ENCODE data around the gene PTGIS. TPM values are rescaled to one million over a fixed set of nuclear protein-coding genes. Genes with fewer than 3 reads are reported as not detected.

Gene PTGIS
- total and polyA plus RNA-seq, 2 donors (not counting 3 experiments of a cell fraction or from before 2014, with no cell fraction given), result 6.2 to 11.8 TPM

GRCh38 chr20:49482173-49482572, 85.8 kb downstream of the PTGIS start:
- H3K27me3 ChIP-seq (ENCODE audit: control insufficient read depth in 2 of 2, insufficient read depth in 2 of 2, low read length in 2 of 2), result peaks cover 12 to 14% of the 10 kb centered on the region in 2 experiments
- no peak for FAIRE-seq
- H3K79me2 ChIP-seq (ENCODE audit: control insufficient read depth, insufficient read depth, low read length), result no peaks in the 10 kb centered on the region
- DNase-seq (ENCODE audit: low read depth, low spot score), result no peak
- no peak overlapping the region for H3K4me2 ChIP-seq (ENCODE audit: insufficient read depth, low read length)
- H3K4me3 ChIP-seq (replicated peaks in 1 of 3; ENCODE audit: insufficient read depth in 1 of 3, low read depth in 1 of 3, low read length in 3 of 3), result no peak overlapping the region
- no peaks in the 10 kb centered on the region for H3K4me1 ChIP-seq (ENCODE audit: control insufficient read depth, extremely low read depth, insufficient read depth, low read length)
- intact Hi-C loops (cut with micrococcal nuclease) (no loop called here), dilution Hi-C loops (cut with MboI; ENCODE audit: extremely low pct_ligation_motif_present, low sequenced_read_pairs) (no loop called here)
- no peak overlapping the region for H3K9ac ChIP-seq (replicated peaks; ENCODE audit: extremely low read depth, insufficient read depth, low read length)
- no peaks in the 10 kb centered on the region for H3K9me1 ChIP-seq (replicated peaks; ENCODE audit: control insufficient read depth, extremely low read depth, insufficient read depth, low read length)
- H3K9me3 ChIP-seq (replicated peaks; ENCODE audit: control insufficient read depth, insufficient read depth, low read length), result no peaks in the 10 kb centered on the region
- ChIA-PET POLR2A (no interaction called here), CTCF (interaction anchor here (4.0 kb wide), 1 partner anchor 98 kb away, joined by 93 read pairs; no protein-coding TSS in a partner anchor)
- H3K27ac ChIP-seq (ENCODE audit: insufficient read depth, low read depth, low read length), result no peak overlapping the region
- no peaks in the 10 kb centered on the region for H4K20me1 ChIP-seq (replicated peaks; ENCODE audit: control insufficient read depth, extremely low read depth, insufficient read depth, low read length)
- H2AFZ ChIP-seq (ENCODE audit: low read depth, low read length), result no peak overlapping the region
- no peaks in the 10 kb centered on the region for H3K36me3 ChIP-seq (ENCODE audit: control insufficient read depth in 2 of 2, extremely low read depth in 1 of 2, insufficient read depth in 2 of 2, low read length in 2 of 2)
- TF ChIP-seq EZH2 (IDR thresholded peaks at IDR 0.05; ENCODE audit: borderline replicate concordance, low read depth, low read length, severe bottlenecking), result no peak
- no peak for TF ChIP-seq GATA2 (IDR thresholded peaks at IDR 0.05; ENCODE audit: insufficient read depth, insufficient read length, low read depth, low read length)
- TF ChIP-seq MYC (IDR thresholded peaks at IDR 0.05; ENCODE audit: low read depth, low read length), result no peak
- TF ChIP-seq FOS (IDR thresholded peaks at IDR 0.05; ENCODE audit: borderline replicate concordance, insufficient read depth, low read length), result no peak
- TF ChIP-seq, protein P1, sequence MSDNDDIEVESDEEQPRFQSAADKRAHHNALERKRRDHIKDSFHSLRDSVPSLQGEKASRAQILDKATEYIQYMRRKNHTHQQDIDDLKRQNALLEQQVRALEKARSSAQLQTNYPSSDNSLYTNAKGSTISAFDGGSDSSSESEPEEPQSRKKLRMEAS (IDR thresholded peaks at IDR 0.05; ENCODE audit: insufficient read depth, insufficient read length), result no peak
- TF ChIP-seq POLR2A (IDR thresholded peaks at IDR 0.05; ENCODE audit: low read depth, low read length), result no peak
- no TSS peak for BruUV-seq (replicated peaks)

DNA sequence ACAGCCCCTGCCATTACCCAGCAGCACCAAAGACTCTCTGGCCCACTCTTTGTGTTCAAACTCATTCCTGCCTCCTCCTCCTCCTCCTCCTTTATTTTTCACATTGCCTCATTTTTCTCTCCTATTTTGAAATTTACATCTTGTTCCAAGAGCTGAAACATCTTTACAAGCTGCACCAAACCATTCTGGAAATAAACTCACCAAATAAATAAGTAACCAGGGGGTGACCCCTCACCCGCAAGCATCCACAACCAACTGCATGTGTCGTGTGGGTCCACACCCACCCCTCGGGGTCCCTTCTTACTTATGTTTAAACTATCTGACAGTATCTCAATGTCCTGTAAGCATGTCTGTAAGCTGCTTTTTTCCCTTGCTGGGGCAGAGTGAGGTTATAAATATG, 86.8 kb downstream of the PTGIS start:
- intact Hi-C loops (cut with micrococcal nuclease), result no loop called here
- DNase-seq (ENCODE audit: low read depth, low spot score) (no peak), FAIRE-seq (no peak)
- Histone ChIP-seq H2AFZ (ENCODE audit: low read depth, low read length) (no peak overlapping the region), H4K20me1 (replicated peaks; ENCODE audit: control insufficient read depth, extremely low read depth, insufficient read depth, low read length) (no peaks in the 10 kb centered on the region), H3K36me3 (ENCODE audit: control insufficient read depth in 2 of 2, extremely low read depth in 1 of 2, insufficient read depth in 2 of 2, low read length in 2 of 2) (no peaks in the 10 kb centered on the region), H3K27me3 (ENCODE audit: control insufficient read depth in 2 of 2, insufficient read depth in 2 of 2, low read length in 2 of 2) (peaks cover 11% of the 10 kb centered on the region in 2 experiments), H3K4me2 (ENCODE audit: insufficient read depth, low read length) (no peak overlapping the region), H3K4me3 (replicated peaks in 1 of 3; ENCODE audit: insufficient read depth in 1 of 3, low read depth in 1 of 3, low read length in 3 of 3) (no peak overlapping the region), H3K4me1 (ENCODE audit: control insufficient read depth, extremely low read depth, insufficient read depth, low read length) (no peaks in the 10 kb centered on the region), H3K9me1 (replicated peaks; ENCODE audit: control insufficient read depth, extremely low read depth, insufficient read depth, low read length) (no peaks in the 10 kb centered on the region), H3K79me2 (ENCODE audit: control insufficient read depth, insufficient read depth, low read length) (no peaks in the 10 kb centered on the region), H3K27ac (ENCODE audit: insufficient read depth, low read depth, low read length) (no peak overlapping the region), H3K9ac (replicated peaks; ENCODE audit: extremely low read depth, insufficient read depth, low read length) (no peak overlapping the region), H3K9me3 (replicated peaks; ENCODE audit: control insufficient read depth, insufficient read depth, low read length) (no peaks in the 10 kb centered on the region)
- dilution Hi-C loops (cut with MboI; ENCODE audit: extremely low pct_ligation_motif_present, low sequenced_read_pairs), result no loop called here
- no TSS peak for BruUV-seq (replicated peaks)
- ChIA-PET POLR2A (no interaction called here), CTCF (no interaction called here)
- no peak for TF ChIP-seq MYC (IDR thresholded peaks at IDR 0.05; ENCODE audit: low read depth, low read length)
- TF ChIP-seq JUN (IDR thresholded peaks at IDR 0.05; ENCODE audit: borderline replicate concordance, insufficient read depth, insufficient read length, low read depth), result no peak
- TF ChIP-seq, protein P1 (IDR thresholded peaks at IDR 0.05; ENCODE audit: insufficient read depth, insufficient read length), result no peak
- TF ChIP-seq GATA2 (IDR thresholded peaks at IDR 0.05; ENCODE audit: insufficient read depth, insufficient read length, low read depth, low read length), result no peak
- TF ChIP-seq POLR2A (IDR thresholded peaks at IDR 0.05; ENCODE audit: low read depth, low read length), result no peak
- no peak for TF ChIP-seq EZH2 (IDR thresholded peaks at IDR 0.05; ENCODE audit: borderline replicate concordance, low read depth, low read length, severe bottlenecking)
- no peak for TF ChIP-seq POLR2AphosphoS5 (IDR thresholded peaks at IDR 0.05; ENCODE audit: insufficient read depth, low read depth, low read length)
- TF ChIP-seq CTCF (IDR thresholded peaks at IDR 0.05; ENCODE audit: extremely low read depth in 1 of 2, insufficient read depth in 1 of 2, low read depth in 1 of 2, low read length in 2 of 2), result no peak
- no peak for TF ChIP-seq FOS (IDR thresholded peaks at IDR 0.05; ENCODE audit: borderline replicate concordance, insufficient read depth, low read length)
